GM19468 (cell line): ENCODE results near the gene MRPS15.

Experiments used
- ATAC-seq: cut with Tn5 transposase; IDR thresholded peaks from one replicate; pipeline ENCODE4 v1.9.1; 2021; ENCODE audit warnings: mild to moderate bottlenecking, moderate library complexity, moderate number of reproducible peaks; ENCODE audit not compliant: unreplicated experiment; ENCODE audit errors: extremely low read depth

Gene MRPS15

DNA sequence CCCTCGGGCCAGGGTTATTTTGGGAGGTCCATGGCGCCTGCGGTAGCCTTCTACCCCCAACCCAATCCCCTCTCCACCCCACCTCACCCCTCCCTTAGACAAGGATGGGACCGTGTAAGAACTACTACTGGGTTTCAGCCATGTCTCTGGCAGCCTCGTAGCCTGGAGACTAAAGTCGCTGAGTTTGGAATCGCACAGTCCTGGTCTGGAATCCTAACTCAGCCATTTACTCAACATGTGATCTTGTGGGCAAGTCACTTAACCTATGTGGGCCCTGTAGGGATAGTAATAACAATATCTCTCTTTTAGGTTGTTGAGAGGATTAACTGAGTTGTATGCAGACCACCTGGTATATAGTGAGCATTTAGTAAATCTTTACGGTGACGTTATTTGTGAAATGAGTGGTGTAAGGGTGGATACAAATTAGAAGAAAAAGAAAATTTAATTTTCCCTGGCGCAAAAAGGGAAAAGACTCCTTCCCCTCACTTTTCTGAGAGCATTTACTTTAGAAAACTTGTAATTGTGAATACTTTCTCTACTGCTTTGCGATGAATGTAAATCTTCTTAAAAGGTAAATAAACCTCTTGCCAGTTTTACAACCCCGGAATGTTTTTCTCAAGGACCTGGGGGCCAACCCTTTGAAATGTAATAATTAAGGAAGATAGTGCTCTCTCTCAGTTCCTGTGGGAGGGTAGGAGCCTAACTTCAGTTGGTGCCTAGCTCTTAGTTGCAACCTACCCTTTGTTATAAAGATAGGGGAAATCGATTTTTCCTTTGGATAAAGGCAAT lies 615 bp upstream of the MRPS15 start:
- ATAC-seq: no peak

DNA sequence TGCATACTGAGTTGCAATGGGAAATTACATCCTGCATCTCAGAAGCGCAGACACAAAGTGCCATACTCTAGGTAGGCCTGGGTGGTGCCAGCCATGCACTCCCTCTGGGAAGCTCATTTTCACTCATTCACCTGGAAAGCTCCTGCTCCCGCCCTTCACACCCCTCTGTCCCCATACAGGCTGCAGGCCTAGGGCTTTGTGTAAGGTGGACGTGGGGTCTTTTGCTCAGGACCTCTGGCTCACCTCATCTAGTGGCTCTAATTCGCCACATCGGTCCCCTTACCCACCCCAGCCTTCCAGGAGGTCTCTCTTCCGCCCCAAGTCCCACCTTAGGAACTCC lies 751 bp downstream of the MRPS15 start:
- no peak for ATAC-seq

DNA sequence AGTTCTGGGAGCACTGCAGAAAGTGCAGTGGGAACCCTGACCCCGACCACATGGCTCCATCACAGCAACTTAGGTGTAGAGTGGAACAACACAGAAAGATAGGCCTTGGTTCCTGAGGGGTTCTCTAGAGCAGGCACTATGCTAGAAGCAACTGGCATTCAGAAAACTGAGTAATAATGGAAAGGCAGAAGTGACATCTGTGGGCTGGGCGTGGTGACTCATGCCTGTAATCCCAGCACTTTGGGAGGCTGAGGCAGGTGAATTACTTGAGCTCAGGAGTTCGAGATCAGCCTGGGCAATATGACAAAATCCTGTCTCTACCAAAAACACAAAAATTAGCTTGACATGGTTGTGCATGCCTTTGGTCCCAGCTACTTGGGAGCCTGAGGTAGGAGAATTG lies 5.3 kb downstream of the MRPS15 start:
- ATAC-seq: no peak

DNA sequence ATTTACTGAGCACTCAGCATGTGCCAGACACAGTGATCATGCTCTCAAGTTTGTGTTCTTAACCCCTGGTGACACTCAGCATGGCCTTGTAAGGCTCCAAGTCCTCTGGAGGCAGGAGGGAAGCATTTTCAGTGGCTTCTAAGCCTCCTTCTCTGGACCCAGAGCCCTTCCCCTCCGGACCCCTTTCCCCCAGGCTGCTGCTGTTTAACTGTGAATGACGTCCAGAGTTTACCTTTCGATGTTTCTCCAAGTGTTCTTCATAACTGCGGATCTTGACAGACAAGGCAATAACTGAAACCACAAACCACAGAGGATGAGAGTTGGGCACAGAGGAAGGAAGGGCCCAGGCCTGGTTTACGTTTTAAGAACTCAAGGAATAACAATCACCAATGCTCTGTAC lies 6.5 kb downstream of the MRPS15 start:
- no peak for ATAC-seq

DNA sequence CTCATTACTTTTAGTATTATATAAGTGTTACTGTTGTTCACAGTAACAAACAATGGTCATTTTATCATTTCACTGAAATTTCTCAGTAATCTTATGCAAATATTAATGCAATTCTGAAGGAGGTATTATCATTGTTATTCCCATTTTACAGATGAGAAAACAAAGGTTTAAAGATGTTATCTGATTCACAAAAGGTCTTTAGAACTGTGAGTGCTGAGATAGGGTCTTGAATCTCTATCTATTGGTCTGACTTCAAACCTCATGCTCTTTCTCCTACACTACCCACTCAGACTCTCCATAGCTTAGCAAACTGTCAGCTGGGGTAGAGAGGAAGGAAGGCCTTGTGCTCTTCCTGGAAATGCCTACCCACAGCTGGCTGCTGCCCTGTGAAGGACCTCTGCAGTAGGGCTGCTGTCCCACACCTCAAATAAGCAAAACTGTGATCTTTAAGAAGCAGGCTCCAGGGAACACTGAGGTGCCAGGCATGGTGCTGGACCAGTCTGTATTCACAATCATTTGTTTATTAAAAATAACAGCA lies 7.7 kb downstream of the MRPS15 start:
- ATAC-seq: no peak

DNA sequence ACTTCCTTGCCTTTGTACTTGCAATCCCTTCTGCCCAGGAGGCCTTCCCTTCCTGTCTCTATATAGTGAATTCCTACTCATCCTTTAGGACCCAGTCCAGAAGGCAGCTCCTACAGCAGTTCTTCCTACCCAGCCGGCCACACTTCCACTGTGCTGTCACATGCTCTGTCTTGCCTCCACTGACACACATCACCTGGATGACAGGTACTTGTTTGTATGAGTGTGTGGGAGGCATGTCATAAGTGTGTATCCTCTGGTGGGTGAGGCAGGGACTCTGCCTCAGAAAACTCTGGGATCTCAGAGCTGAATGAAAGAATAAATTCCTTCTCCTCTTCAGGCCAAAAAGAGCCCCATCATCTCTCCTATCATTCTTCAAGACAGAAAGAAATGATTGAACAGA lies 8.8 kb downstream of the MRPS15 start:
- ATAC-seq: no peak

DNA sequence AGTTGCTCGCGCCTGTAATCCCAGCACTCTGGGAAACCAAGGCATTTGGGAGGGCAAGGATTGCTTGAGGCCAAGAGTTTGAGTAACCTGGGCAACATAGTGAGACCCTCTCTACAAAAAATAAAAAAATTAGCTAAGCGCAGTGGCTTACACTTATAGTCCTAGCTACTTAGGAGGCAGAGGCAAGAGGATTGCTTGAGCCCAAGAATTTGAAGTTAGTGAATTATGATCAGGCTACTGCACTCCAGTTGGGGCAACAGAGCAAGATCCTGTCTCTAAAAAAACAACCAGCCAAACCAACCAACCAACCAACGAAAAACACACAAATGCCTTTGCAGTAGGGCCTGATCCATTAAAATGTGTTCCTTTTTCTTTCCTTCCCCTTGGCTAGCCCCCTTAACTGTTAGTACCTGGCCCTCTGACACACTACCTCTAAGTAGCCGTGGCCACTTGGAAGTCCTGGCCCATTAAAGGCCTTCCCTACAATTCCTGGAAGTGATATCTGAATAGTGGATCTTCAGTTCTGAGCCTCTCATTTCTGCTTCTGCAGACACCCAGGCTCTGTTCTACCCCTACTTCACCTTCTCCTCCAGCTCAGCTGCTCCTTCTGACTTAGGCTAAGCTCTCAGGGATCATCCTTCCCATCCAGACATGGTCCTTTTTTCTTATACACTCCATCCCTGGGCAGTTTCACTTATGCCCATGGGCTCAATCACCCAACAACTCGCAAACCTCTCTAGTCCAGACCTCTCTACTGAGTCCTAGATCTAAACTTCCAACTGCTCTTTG lies 10.4 kb downstream of the MRPS15 start:
- no peak for ATAC-seq

DNA sequence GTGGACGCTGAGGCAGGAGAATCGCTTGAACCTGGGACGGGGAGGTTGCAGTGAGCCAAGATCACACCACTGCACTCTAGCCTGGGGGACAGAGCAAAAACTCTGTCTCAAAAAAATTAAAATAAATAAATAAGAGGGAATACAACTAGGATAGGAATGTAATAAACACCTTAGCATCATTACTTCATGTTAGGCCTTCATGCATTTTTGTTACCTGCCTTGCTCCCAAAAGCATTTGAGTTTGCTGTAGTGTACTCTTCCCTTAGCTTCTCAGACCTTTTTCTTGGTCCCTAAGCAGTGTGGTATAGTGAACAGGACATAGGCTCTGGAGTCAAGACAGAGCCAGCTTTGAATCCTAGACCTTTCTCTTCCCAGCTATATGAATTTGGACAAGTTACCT lies 11.1 kb downstream of the MRPS15 start:
- no peak for ATAC-seq

DNA sequence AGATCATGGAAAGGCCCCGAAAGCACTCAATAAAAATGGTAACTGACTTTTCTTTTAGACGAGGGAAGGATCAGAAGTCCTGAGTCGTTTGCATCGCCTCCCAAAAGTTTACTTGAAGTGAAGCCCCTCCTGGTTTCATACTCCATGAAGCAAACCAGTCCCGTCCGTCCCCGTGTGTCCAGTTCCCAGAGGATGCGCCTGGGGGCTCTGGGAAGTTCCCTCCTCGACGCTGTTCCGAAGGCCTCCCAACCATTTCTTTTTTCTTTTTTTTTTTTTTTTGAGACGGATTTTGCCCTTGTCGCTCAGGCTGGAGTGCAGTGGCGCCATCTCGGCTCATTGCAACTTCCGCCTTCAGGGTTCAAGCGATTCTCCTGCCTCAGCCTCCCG lies 13.3 kb downstream of the MRPS15 start:
- ATAC-seq: no peak

DNA sequence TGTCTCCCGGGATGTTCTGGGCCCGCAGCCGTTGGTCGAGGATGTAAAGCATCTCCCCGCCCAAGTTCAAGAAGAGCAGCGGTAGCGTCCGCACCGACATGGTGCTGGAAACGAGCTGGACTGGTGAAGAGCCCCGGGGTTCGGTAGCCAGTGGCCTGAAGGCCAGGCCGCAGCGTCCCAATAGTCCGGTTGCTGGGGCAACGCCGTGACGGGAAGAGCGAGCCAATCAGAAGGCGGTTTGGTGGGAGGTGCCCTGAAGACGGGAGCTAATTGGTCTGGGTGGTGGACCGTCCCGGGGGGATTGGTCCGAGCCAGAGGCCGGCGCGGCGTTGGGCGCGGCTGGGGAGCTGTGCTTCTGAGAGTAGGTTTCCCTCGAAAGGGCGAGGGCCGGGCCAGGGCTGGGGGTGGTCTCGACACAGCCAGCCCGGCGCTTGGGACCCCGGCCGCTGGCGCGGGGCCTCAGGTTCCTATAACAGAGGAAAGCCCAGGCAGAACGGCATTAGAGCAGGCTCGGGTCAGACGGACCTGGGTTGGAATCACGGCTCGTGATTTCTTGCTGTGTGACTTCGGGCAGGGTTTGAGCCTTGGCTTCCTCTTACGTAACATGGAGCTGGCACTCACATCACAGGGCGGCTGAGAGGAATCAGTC lies 13.8 kb downstream of the MRPS15 start, which contains the start of gene OSCP1:
OSCP1 (minus strand) TSS at position 182 of the 649 bp plus-strand sequence; CDS start at position 100, 82 bp downstream.
- ATAC-seq: peak; percentile 82

DNA sequence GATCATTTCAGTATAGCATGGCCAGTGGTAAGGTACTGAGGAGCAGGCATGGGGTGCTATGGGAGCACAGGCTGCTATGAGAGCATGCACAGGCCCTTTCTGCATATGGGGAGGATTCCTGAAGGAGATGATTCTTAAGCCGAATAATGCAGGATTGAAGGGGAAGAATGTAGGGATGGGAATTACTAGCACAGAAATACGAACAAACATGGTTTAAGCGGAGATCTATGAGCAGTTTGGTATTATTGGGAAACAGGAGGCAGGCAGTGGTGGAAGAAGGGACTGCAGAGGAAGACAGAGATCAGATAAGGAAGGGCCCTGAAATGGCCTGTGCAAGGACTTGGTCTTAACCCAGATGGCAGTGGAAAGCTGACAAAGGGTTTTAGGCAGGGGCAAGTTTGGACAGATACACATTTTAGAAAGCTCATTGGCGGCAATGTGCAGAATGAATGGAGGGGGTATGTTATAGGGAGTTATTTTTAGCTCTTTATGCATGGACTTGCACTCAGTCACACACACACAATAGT lies 15.6 kb downstream of the MRPS15 start:
- ATAC-seq: no peak

DNA sequence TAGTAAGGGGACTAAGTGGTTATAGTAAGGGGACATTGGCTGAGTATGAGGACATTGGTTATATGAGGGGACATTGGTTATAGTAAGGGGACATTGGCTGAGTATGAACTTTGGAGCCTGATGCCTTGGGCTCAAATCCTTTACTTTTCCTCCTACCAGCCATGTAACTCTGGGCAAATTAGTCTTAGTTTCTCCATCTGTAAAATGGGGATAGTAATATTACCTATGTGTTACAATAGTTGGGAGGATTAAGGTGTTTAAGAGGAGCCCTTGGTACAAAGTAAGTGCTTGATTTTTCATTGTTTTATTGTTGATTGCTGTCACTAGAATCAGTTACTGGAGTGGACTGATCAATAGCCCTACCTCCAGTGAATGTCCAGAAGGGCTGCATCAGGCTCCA lies 16.7 kb downstream of the MRPS15 start:
- ATAC-seq: no peak

DNA sequence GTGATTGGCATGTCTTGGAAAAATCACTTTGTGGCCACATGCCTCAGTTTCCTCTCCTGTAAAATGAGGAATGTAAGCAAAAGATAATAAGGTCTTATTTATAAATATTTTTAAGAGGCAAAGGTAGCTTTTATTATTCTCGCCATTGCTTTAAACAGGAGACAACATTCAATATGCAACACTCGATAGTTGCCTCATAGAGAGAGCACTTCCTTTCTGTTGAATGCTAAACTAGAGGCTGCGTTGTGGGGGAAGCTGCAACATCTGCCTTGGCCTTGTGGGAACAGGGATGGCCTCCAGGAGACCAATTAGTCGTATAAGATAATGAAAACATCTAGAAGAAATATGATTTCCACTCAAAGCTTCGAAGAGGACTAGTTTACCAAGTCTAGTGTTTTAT lies 17.4 kb downstream of the MRPS15 start:
- no peak for ATAC-seq

DNA sequence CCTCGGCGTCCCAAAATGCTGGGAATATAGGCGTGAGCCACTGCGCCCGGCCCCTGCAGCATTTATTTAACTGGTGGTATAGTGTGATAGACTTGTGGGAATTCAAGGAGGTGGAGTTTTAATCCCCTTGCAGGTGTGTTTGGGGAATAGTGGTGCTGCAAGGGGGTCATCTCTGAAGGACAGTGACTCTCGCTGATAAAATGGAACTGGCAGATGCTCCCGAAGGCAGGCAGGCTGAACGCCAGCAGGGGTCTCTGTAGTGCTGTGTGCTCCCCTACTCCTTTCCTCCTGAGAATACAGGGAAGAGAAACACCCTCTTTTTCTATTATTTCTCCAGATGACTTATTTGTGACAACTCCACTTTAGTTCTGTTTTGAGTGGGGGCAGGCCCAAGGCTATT lies 17.9 kb downstream of the MRPS15 start:
- ATAC-seq: no peak

DNA sequence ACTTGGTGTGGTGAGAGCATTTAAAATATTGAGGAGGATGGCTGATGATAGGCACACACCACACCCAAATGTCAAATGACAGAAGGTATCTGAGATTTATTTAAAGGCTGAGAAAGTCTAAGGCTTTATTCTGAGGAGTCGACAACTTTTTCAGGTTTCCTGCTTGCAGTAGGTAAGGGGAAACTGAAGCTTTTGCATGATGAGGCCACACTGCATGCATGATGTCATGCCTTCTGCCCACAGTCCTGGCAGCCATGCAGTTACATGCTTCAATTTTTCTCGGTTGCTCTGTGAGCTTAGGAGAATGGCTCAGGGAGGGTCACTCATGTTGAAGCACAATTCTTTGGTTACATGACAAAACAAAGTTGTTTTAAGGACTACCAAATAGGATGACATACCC lies 20.9 kb downstream of the MRPS15 start:
- no peak for ATAC-seq

DNA sequence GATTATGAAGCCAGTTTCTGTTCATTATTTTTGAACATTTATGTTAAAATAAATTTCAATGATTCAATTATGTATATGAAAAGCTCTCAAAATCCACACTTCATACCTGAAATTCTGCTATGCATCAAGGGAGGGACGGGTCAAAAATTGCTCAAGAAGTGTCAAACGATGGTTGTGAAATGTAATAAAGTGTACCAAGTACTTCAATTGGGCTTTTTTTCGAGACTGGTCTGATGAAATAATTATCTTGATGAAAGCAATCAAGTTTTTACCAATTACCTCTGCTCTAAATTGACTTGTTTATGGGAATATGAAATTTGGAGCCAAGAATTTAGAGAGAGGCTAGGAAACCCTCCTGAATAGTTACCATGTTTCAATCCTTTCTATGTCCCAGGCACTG lies 21.8 kb downstream of the MRPS15 start:
- ATAC-seq: no peak

DNA sequence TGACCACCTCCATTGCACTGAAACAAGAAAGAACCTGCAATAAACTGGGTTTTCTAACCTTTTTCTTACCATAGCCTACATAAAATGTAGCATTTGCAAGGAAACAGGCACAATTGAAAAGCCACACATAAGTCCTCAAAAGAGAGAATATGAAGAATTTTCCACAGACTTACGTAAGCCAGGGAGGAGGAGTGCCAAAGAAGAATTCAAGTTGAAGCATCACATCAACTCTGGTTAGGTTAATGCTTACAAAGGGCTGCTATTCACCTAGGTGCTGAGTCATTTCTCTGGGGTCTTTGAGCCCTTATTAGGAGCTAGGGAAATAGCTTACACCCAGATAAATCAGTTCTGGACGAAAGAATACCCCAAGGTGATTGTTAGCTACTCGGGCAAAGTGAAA lies 23.5 kb downstream of the MRPS15 start:
- ATAC-seq: no peak

DNA sequence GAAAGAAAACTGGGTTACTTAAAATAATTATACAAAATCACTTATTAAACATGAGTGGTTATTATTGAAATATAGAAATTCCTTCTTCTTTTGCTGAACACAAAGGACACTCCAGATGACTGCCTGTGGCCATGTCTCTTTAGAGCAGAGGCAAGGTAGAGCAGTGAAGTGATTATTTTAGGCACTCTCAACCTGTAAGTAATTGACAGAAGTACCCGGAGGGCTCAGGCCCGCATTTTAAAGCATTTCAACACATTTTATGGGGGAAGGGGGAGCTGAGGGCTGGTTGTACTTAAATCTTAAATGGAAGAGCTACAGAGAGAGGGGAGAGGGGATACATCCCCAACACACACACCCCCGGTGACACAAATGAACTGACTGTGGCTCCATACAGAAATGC lies 24.1 kb downstream of the MRPS15 start:
- no peak for ATAC-seq

DNA sequence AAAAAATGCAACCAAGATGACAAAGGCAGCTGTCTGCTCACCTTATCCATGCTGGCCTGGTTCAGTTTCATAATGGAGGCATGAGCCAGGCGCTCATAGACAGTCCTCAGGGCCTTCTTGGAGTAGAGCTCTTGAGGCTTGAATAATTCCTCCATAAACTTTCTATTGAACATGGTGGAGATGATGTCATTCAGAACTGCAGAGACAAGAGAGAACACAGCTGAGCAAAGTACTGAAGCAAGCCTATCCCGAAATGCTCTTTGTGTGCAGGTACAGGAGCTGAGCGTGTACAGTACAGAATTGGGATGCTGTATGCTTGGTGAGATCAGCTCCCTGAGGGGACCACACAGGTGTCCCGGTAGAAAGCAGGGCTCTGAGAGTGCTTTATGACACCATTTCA lies 25.5 kb downstream of the MRPS15 start:
- ATAC-seq: no peak

DNA sequence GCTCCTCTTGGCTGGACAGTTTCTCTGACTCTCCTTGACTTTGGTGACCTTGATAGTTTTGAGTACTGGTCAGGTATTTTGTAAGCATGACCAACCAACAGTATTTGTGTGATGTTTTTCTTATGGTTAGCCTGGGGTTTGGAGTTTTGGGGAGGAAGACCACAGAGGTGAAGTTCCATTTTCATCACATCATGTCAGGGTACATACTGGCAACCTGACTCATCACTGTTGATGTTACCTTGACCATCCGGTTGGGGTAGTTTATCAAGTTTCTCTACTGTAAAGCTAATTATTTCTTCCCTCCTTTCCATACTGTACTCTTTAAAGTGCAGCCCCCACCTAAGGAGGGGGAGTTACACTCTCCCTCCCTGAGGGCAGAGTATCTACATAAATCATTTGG lies 27.4 kb downstream of the MRPS15 start:
- no peak for ATAC-seq

DNA sequence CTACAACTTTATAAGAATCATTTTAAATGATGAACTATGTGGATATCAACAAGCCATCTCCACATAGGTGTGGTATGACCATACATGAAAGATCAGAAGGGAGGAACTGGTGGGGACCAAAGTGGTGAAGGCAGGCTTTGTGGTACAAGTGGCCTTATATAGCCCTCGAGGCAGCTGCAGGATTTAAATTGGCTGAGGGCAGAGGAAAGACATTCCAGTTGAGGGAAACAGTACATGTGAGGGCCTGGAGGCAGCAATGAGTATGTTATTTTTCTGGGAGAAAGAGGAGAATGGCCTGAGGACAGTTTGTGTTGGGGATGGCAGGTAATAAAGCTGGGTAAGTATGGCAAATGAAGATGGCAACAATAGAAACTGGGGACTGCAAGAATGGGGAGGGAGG lies 31.1 kb downstream of the MRPS15 start:
- ATAC-seq: no peak
